ENCODE data around the gene HORMAD2. TPM values are rescaled to one million over a fixed set of nuclear protein-coding genes. Genes with fewer than 3 reads are reported as not detected.

The HORMAD2 gene
- total and polyA plus RNA-seq, 2 donors (not counting 1 experiment from before 2014, with no cell fraction given): not detected

- no peaks in the 10 kb centered on the region for H3K9me3 ChIP-seq (ENCODE audit: control insufficient read depth, insufficient read depth, low read depth, low read length)
- H2AFZ ChIP-seq (ENCODE audit: low read length): no peak overlapping the region
- H3K27ac ChIP-seq (ENCODE audit: insufficient read depth, low read length): no peak overlapping the region
- H3K36me3 ChIP-seq (ENCODE audit: control insufficient read depth, insufficient read depth, low read length): no peaks in the 10 kb centered on the region
- H4K20me1 ChIP-seq (ENCODE audit: control insufficient read depth, extremely low read depth, insufficient read depth, low read length): no peaks in the 10 kb centered on the region
- H3K79me2 ChIP-seq (ENCODE audit: control insufficient read depth, insufficient read depth, low read length): no peaks in the 10 kb centered on the region
- TF ChIP-seq EZH2 (IDR thresholded peaks at IDR 0.05; ENCODE audit: low read length, missing control alignments) (no peak), CTCF (conservative IDR thresholded peaks at IDR 0.05 in 1 of 2, IDR thresholded peaks at IDR 0.05 in 1 of 2; ENCODE audit: low read depth in 1 of 2, low read length in 2 of 2) (no peak)
- H3K27me3 ChIP-seq (ENCODE audit: control insufficient read depth, insufficient read depth, low read length): no peaks in the 10 kb centered on the region
- DNase-seq (ENCODE audit: low read depth in 2 of 2): peak; percentile 36 to 43
- H3K4me3 ChIP-seq (replicated peaks in 1 of 4; ENCODE audit: control extremely low read depth in 1 of 4, insufficient read depth in 1 of 4, low read depth in 3 of 4, low read length in 4 of 4): no peak overlapping the region
- no peak overlapping the region for H3K4me2 ChIP-seq (ENCODE audit: extremely low read depth, insufficient read depth, low read length)
- H3K9ac ChIP-seq (ENCODE audit: insufficient read depth, low read length): no peak overlapping the region
- peaks cover 2% of the 10 kb centered on the region for H3K4me1 ChIP-seq (ENCODE audit: control insufficient read depth, extremely low read depth, insufficient read depth, low read length)
These were observed 107.5 kb downstream of the HORMAD2 start for GRCh38 chr22:30187529-30188407.

- Histone ChIP-seq H3K9me3 (ENCODE audit: control insufficient read depth, insufficient read depth, low read depth, low read length) (no peaks in the 10 kb centered on the region), H3K27me3 (ENCODE audit: control insufficient read depth, insufficient read depth, low read length) (no peaks in the 10 kb centered on the region), H3K4me2 (ENCODE audit: extremely low read depth, insufficient read depth, low read length) (no peak overlapping the region), H3K4me3 (replicated peaks in 1 of 4; ENCODE audit: control extremely low read depth in 1 of 4, insufficient read depth in 1 of 4, low read depth in 3 of 4, low read length in 4 of 4) (no peak overlapping the region), H3K9ac (ENCODE audit: insufficient read depth, low read length) (no peak overlapping the region), H3K27ac (ENCODE audit: insufficient read depth, low read length) (no peak overlapping the region), H2AFZ (ENCODE audit: low read length) (no peak overlapping the region), H3K36me3 (ENCODE audit: control insufficient read depth, insufficient read depth, low read length) (no peaks in the 10 kb centered on the region), H4K20me1 (ENCODE audit: control insufficient read depth, extremely low read depth, insufficient read depth, low read length) (no peaks in the 10 kb centered on the region), H3K79me2 (ENCODE audit: control insufficient read depth, insufficient read depth, low read length) (no peaks in the 10 kb centered on the region), H3K4me1 (ENCODE audit: control insufficient read depth, extremely low read depth, insufficient read depth, low read length) (peaks cover 2% of the 10 kb centered on the region)
- DNase-seq (ENCODE audit: low read depth in 2 of 2): no peak
- TF ChIP-seq EZH2 (IDR thresholded peaks at IDR 0.05; ENCODE audit: low read length, missing control alignments) (no peak), CTCF (conservative IDR thresholded peaks at IDR 0.05 in 1 of 2, IDR thresholded peaks at IDR 0.05 in 1 of 2; ENCODE audit: low read depth in 1 of 2, low read length in 2 of 2) (no peak)
These were observed 108.6 kb downstream of the HORMAD2 start for GRCh38 chr22:30188911-30189310.

- Histone ChIP-seq H3K9me3 (ENCODE audit: control insufficient read depth, insufficient read depth, low read depth, low read length) (no peaks in the 10 kb centered on the region), H2AFZ (ENCODE audit: low read length) (no peak overlapping the region), H3K4me3 (replicated peaks in 1 of 4; ENCODE audit: control extremely low read depth in 1 of 4, insufficient read depth in 1 of 4, low read depth in 3 of 4, low read length in 4 of 4) (no peak overlapping the region), H3K9ac (ENCODE audit: insufficient read depth, low read length) (no peak overlapping the region), H3K4me2 (ENCODE audit: extremely low read depth, insufficient read depth, low read length) (no peak overlapping the region), H3K79me2 (ENCODE audit: control insufficient read depth, insufficient read depth, low read length) (no peaks in the 10 kb centered on the region), H3K36me3 (ENCODE audit: control insufficient read depth, insufficient read depth, low read length) (no peaks in the 10 kb centered on the region), H3K27ac (ENCODE audit: insufficient read depth, low read length) (no peak overlapping the region), H4K20me1 (ENCODE audit: control insufficient read depth, extremely low read depth, insufficient read depth, low read length) (no peaks in the 10 kb centered on the region), H3K27me3 (ENCODE audit: control insufficient read depth, insufficient read depth, low read length) (no peaks in the 10 kb centered on the region), H3K4me1 (ENCODE audit: control insufficient read depth, extremely low read depth, insufficient read depth, low read length) (peaks cover 11% of the 10 kb centered on the region)
- no peak for TF ChIP-seq EZH2 (IDR thresholded peaks at IDR 0.05; ENCODE audit: low read length, missing control alignments)
- no peak for TF ChIP-seq CTCF (conservative IDR thresholded peaks at IDR 0.05 in 1 of 2, IDR thresholded peaks at IDR 0.05 in 1 of 2; ENCODE audit: low read depth in 1 of 2, low read length in 2 of 2)
- DNase-seq (ENCODE audit: low read depth in 2 of 2): no peak
These were observed 110.3 kb downstream of the HORMAD2 start for GRCh38 chr22:30190574-30190973.
